NCI-H1092 treated with DMSO at 0.1 percent for 48 hours (cell line): Measurements from ENCODE around the gene VAMP8.
"Not testable (repeated sequence)": the region's sequence is repeated elsewhere in the genome, so short reads cannot be mapped to it uniquely, and the experiment has no call there.

Experiments
- DNase-seq: peaks from one replicate; lab custom pipeline; 2025; lab: John Stamatoyannopoulos, UW

The VAMP8 gene

GRCh38 chr2:85579266-85579935 lies 2.0 kb downstream of the VAMP8 start:
- no peak for DNase-seq

GRCh38 chr2:85580206-85580605 lies 2.8 kb downstream of the VAMP8 start:
- DNase-seq: no peak

GRCh38 chr2:85582492-85582891 lies 5.1 kb downstream of the VAMP8 start:
- DNase-seq: no peak

GRCh38 chr2:85583667-85584353 lies 6.4 kb downstream of the VAMP8 start:
- DNase-seq: no peak

- no peak for DNase-seq
Observed at GRCh38 chr2:85584354-85584856, 7.0 kb downstream of the VAMP8 start, which contains the start of gene VAMP5. Gene VAMP5 (plus strand): TSS chr2:85584431. CDS start chr2:85584491, 60 bp downstream.

GRCh38 chr2:85584857-85585780 lies 7.7 kb downstream of the VAMP8 start:
- no peak for DNase-seq

GRCh38 chr2:85585781-85586105 lies 8.4 kb downstream of the VAMP8 start:
- DNase-seq: no peak

GRCh38 chr2:85588236-85588635 lies 10.8 kb downstream of the VAMP8 start:
- no peak for DNase-seq

GRCh38 chr2:85588645-85589044 lies 11.3 kb downstream of the VAMP8 start:
- DNase-seq: no peak

GRCh38 chr2:85589181-85589580 lies 11.8 kb downstream of the VAMP8 start:
- DNase-seq: no peak

GRCh38 chr2:85589982-85590791 lies 12.8 kb downstream of the VAMP8 start:
- DNase-seq: no peak

GRCh38 chr2:85590950-85591349 lies 13.6 kb downstream of the VAMP8 start:
- no peak for DNase-seq

GRCh38 chr2:85591563-85591962 lies 14.2 kb downstream of the VAMP8 start:
- no peak for DNase-seq

GRCh38 chr2:85592299-85592698 lies 14.9 kb downstream of the VAMP8 start:
- not testable (repeated sequence) for DNase-seq

- DNase-seq: no peak
Observed at GRCh38 chr2:85593023-85593422, 15.6 kb downstream of the VAMP8 start.

GRCh38 chr2:85594715-85595300 lies 17.4 kb downstream of the VAMP8 start:
- DNase-seq: peak; percentile 28

- peak; percentile 95 for DNase-seq
Observed at GRCh38 chr2:85595301-85596025, 18.1 kb downstream of the VAMP8 start, which contains the start of gene RNF181. Gene RNF181 (plus strand): TSS chr2:85595745. CDS start chr2:85595764, 19 bp downstream.

- DNase-seq: no peak
Observed at GRCh38 chr2:85596026-85596333, 18.6 kb downstream of the VAMP8 start.

GRCh38 chr2:85596486-85597143 lies 19.2 kb downstream of the VAMP8 start:
- no peak for DNase-seq

- no peak for DNase-seq
Observed at GRCh38 chr2:85597241-85597640, 19.9 kb downstream of the VAMP8 start.
